HCT116 (cell line): Measurements from ENCODE around the gene CASP10. TPM values are rescaled to one million over a fixed set of nuclear protein-coding genes. Genes with fewer than 3 reads are reported as not detected.

Experiments
- ATAC-seq: fragments of 200-7000 bp; cut with Tn5 transposase; 2 replicates; pipeline ENCODE4 v1.9.1; 2020; ENCODE audit warnings: mild to moderate bottlenecking, moderate library complexity
- BruUV-seq: library from RNA; stranded (reverse); fragments of 400-500 nt; replicated peaks from 2 replicates; lab custom pipeline; 2021; lab: Mats Ljungman, UMichigan
- CTCF ChIA-PET: fragments of 300-600 bp; sonication (Branson Sonifier 250); formaldehyde crosslinking; loops from one replicate; lab custom pipeline; 2021; ENCODE audit warnings: antibody characterized with exemption; lab: Charles Lee
- POLR2A ChIA-PET: fragments of 300-600, 350-600 bp; sonication (Branson Sonifier 250); formaldehyde crosslinking; loops from one replicate; lab custom pipeline; 2021; ENCODE audit warnings: antibody characterized with exemption; lab: Charles Lee
- RAD21 ChIA-PET, 2 experiments: fragments of 300-600 bp; sonication (Branson Sonifier 250); formaldehyde crosslinking; loops; one replicate each; lab custom pipeline; 2023; ENCODE audit warnings: low total read pairs in 2 of 2; ENCODE audit not compliant: uncharacterized antibody in 2 of 2, unreplicated experiment in 2 of 2, low non-redundant PET in 1 of 2; lab: Charles Lee
- DNase-seq: peaks from one replicate; pipeline ENCODE4 v3.0.0-alpha.2; 2010; ENCODE audit warnings: low read depth, low spot score
- H2AFZ ChIP-seq: fragments of 200-600 bp; shearing (Covaris generic), sonication (generic); 2 replicates; pipeline ENCODE4 v1.6.1; 2017; ENCODE audit warnings: low read depth, mixed run types, mixed read lengths, antibody characterized with exemption, low read length; ENCODE audit not compliant: poor library complexity, severe bottlenecking
- H3K27ac ChIP-seq: 2 replicates; pipeline ENCODE4 v1.5.1; 2012; ENCODE audit warnings: low read depth, low read length
- H3K27me3 ChIP-seq: fragments of 200-600 bp; sonication (generic); 2 replicates; pipeline ENCODE4 v1.6.1; 2016; ENCODE audit warnings: mixed run types, low read length, mixed read lengths; ENCODE audit not compliant: insufficient read depth
- H3K36me3 ChIP-seq, 2 experiments: fragments of 200-500 bp in 1 of 2; fragments of 200-600 bp in 1 of 2; sonication (Bioruptor generic) in 1 of 2; sonication (generic) in 1 of 2; 2 replicates each; pipeline versions ENCODE4 v1.5.1 to v1.6.1; 2014 to 2016; ENCODE audit warnings: low read length in 2 of 2, inconsistent platforms in 1 of 2, mixed read lengths in 1 of 2, mixed run types in 1 of 2; ENCODE audit not compliant: insufficient read depth in 2 of 2, control insufficient read depth in 1 of 2
- H3K4me1 ChIP-seq, 2 experiments: fragments of 200-600 bp in 1 of 2; sonication (generic) in 1 of 2; 2 replicates each; pipeline versions ENCODE4 v1.5.1 to v1.6.1; 2012 to 2017; ENCODE audit warnings: low read length in 2 of 2, inconsistent platforms in 1 of 2, mild to moderate bottlenecking in 1 of 2, mixed read lengths in 1 of 2, mixed run types in 1 of 2, moderate library complexity in 1 of 2; ENCODE audit not compliant: insufficient read depth in 2 of 2, control insufficient read depth in 1 of 2
- H3K4me2 ChIP-seq: fragments of 200-600 bp; sonication (generic); 2 replicates; pipeline ENCODE4 v1.6.1; 2017; ENCODE audit warnings: mixed run types, low read length, mixed read lengths
- H3K4me3 ChIP-seq, 2 experiments: fragments of 200-600 bp in 1 of 2; sonication (generic) in 1 of 2; replicated peaks in 1 of 2; 2 replicates each; pipeline ENCODE4 v1.5.1; 2011 to 2016; ENCODE audit warnings: low read length in 2 of 2, control low read depth in 1 of 2, low read depth in 1 of 2, mild to moderate bottlenecking in 1 of 2, mixed read lengths in 1 of 2, mixed run types in 1 of 2
- H3K79me2 ChIP-seq: fragments of 200-600 bp; sonication (generic); 2 replicates; pipeline ENCODE4 v1.6.1; 2017; ENCODE audit warnings: mild to moderate bottlenecking, mixed run types, low read length, moderate library complexity, mixed read lengths; ENCODE audit not compliant: insufficient read depth
- H3K9ac ChIP-seq: fragments of 200-600 bp; sonication (generic); 2 replicates; pipeline ENCODE4 v1.6.1; 2016; ENCODE audit warnings: low read length, mixed read lengths
- H3K9me2 ChIP-seq: fragments of 200-600 bp; sonication (generic), shearing (Covaris generic); 2 replicates; pipeline ENCODE4 v1.6.1; 2017; ENCODE audit warnings: mixed run types, mild to moderate bottlenecking, moderate library complexity; ENCODE audit not compliant: insufficient read depth
- H3K9me3 ChIP-seq, 2 experiments: fragments of 200-500 bp in 1 of 2; fragments of 200-600 bp in 1 of 2; sonication (Bioruptor generic) in 1 of 2; sonication (generic) in 1 of 2; 2 replicates each; pipeline ENCODE4 v1.6.1; 2014 to 2017; ENCODE audit warnings: low read length in 2 of 2, mixed read lengths in 2 of 2, inconsistent platforms in 1 of 2, low read depth in 1 of 2, mild to moderate bottlenecking in 1 of 2, mixed run types in 1 of 2, moderate library complexity in 1 of 2; ENCODE audit not compliant: control insufficient read depth in 1 of 2, insufficient read depth in 1 of 2
- H4K20me1 ChIP-seq: fragments of 200-600 bp; sonication (generic), shearing (Covaris generic); 2 replicates; pipeline ENCODE4 v1.6.1; 2017; ENCODE audit warnings: mixed run types, mild to moderate bottlenecking, moderate library complexity; ENCODE audit not compliant: insufficient read depth
- ATF3 ChIP-seq: IDR thresholded peaks from 2 replicates; pipeline ENCODE4 v1.6.1; 2012
- CBX3 ChIP-seq: IDR thresholded peaks from 2 replicates; pipeline ENCODE4 v1.6.1; 2012; ENCODE audit warnings: low read depth
- CEBPB ChIP-seq: IDR thresholded peaks from 2 replicates; pipeline ENCODE4 v1.6.1; 2012; ENCODE audit warnings: low read depth
- CTCF ChIP-seq, 3 experiments: fragments of 200-600 bp in 1 of 3; sonication (generic) in 1 of 3; IDR thresholded peaks in 2 of 3; conservative IDR thresholded peaks in 1 of 3; 2 replicates each; pipeline ENCODE4 v1.5.1; 2012 to 2017; ENCODE audit warnings: low read depth in 2 of 3, low read length in 2 of 3, antibody characterized with exemption in 1 of 3, borderline replicate concordance in 1 of 3, control low read depth in 1 of 3, mild to moderate bottlenecking in 1 of 3, mixed read lengths in 1 of 3, mixed run types in 1 of 3, moderate library complexity in 1 of 3; ENCODE audit not compliant: insufficient read depth in 1 of 3
- ELF1 ChIP-seq: IDR thresholded peaks from 2 replicates; pipeline ENCODE4 v1.6.1; 2012; ENCODE audit warnings: low read depth, borderline replicate concordance
- EZH2 ChIP-seq: fragments of 200-600 bp; sonication (generic); IDR thresholded peaks from 2 replicates; pipeline ENCODE4 v1.6.1; 2017; ENCODE audit warnings: antibody characterized with exemption, mixed run types
- EZH2phosphoT487 ChIP-seq: fragments of 200-600 bp; IDR thresholded peaks from 2 replicates; pipeline ENCODE4 v1.6.1; 2018; ENCODE audit warnings: antibody characterized with exemption, borderline replicate concordance
- FOSL1 ChIP-seq: IDR thresholded peaks from 2 replicates; pipeline ENCODE4 v1.6.1; 2012; ENCODE audit warnings: low read depth
- JUND ChIP-seq: IDR thresholded peaks from 2 replicates; pipeline ENCODE4 v1.6.1; 2012
- MAX ChIP-seq: IDR thresholded peaks from 2 replicates; pipeline ENCODE4 v1.6.1; 2012
- POLR2A ChIP-seq: IDR thresholded peaks from 2 replicates; pipeline ENCODE4 v1.7.0; 2011; ENCODE audit warnings: borderline replicate concordance; ENCODE audit not compliant: insufficient read depth, insufficient read length; ENCODE audit errors: extremely low read depth
- POLR2AphosphoS5 ChIP-seq: IDR thresholded peaks from 2 replicates; pipeline ENCODE4 v1.6.1; 2011; ENCODE audit warnings: mild to moderate bottlenecking, low read depth, low read length, moderate library complexity
- RAD21 ChIP-seq: IDR thresholded peaks from 2 replicates; pipeline ENCODE4 v1.6.1; 2012; ENCODE audit warnings: low read depth, mild to moderate bottlenecking
- SRF ChIP-seq: IDR thresholded peaks from 2 replicates; pipeline ENCODE4 v1.6.1; 2012; ENCODE audit warnings: low read depth
- TCF7L2 ChIP-seq: IDR thresholded peaks from 2 replicates; pipeline ENCODE4 v1.7.0; 2011; ENCODE audit warnings: borderline replicate concordance, inconsistent platforms; ENCODE audit not compliant: insufficient read depth, insufficient read length; ENCODE audit errors: extremely low read depth
- YY1 ChIP-seq: IDR thresholded peaks from 2 replicates; pipeline ENCODE4 v1.6.1; 2011; ENCODE audit warnings: low read length, low read depth, moderate library complexity, mild to moderate bottlenecking; ENCODE audit not compliant: insufficient replicate concordance; ENCODE audit errors: extremely low read depth
- ZFX ChIP-seq: fragments of 450-650 bp; IDR thresholded peaks from 2 replicates; pipeline ENCODE4 v1.6.1; 2017
- ZNF274 ChIP-seq: fragments of 200-500 bp; sonication (Bioruptor generic); IDR thresholded peaks from 2 replicates; pipeline ENCODE4 v1.6.1; 2014; ENCODE audit warnings: mild to moderate bottlenecking, low read depth, low read length, inconsistent platforms
- intact Hi-C: fragments of 100-400 bp; cut with micrococcal nuclease; formaldehyde crosslinking; loops from 2 replicates; pipeline ENCODE4 v1.10.0; 2022
- total RNA-seq: library from RNA; stranded (reverse); gene quantifications from one replicate; pipeline ENCODE4 v1.2.1, GENCODE V29; 2021; ENCODE audit not compliant: unreplicated experiment
- TF ChIP-seq, protein P1 (sequence below): IDR thresholded peaks from 2 replicates; pipeline ENCODE4 v1.6.1; 2012; ENCODE audit warnings: low read depth

CASP10 gene
- total RNA-seq, 1 experiment from 2014 or later = 2.6 TPM

DNA sequence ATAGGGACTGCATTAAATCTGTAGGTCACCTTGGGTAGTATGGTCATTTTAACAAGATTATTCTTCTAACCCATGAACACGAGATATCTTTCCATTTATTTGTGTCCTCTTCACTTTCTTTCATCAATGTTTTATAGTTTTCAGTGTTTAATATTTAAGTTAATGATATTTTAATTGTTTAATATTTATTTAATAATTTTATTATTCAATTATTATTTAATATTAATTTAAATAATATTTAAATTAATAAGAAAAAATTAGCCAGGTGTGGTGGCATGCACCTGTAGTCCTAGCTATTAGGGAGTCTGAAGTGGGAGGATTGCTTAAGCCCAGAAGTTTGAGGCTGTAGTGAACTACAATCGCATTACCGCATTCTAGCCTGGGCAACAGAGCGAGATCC, 33.0 kb downstream of the CASP10 start:
- Histone ChIP-seq H3K9me3 (no peaks in the 10 kb centered on the region), H4K20me1 (no peaks in the 10 kb centered on the region), H3K36me3 (no peaks in the 10 kb centered on the region), H3K4me3 (no peak overlapping the region), H3K9me2 (no peaks in the 10 kb centered on the region), H3K4me1 (peaks cover 6 to 17% of the 10 kb centered on the region in 2 experiments; a peak in 3 of 4 replicates), H2AFZ (no peak overlapping the region), H3K79me2 (no peaks in the 10 kb centered on the region), H3K27ac (no peak overlapping the region), H3K4me2 (no peak overlapping the region), H3K9ac (no peak overlapping the region), H3K27me3 (no peaks in the 10 kb centered on the region)
- intact Hi-C loops = no loop called here
- TF ChIP-seq MAX (no peak), ZFX (no peak), YY1 (no peak), TCF7L2 (no peak), EZH2phosphoT487 (no peak), ELF1 (no peak), FOSL1 (no peak), EZH2 (no peak), ATF3 (no peak), JUND (no peak), POLR2A (no peak), SRF (no peak), CBX3 (no peak), RAD21 (no peak), ZNF274 (no peak), CEBPB (no peak), CTCF (IDR thresholded peaks at IDR 0.05 in 2 of 3, conservative IDR thresholded peaks at IDR 0.05 in 1 of 3; ENCODE audit: borderline replicate concordance in 1 of 3, insufficient read depth in 1 of 3, low read depth in 2 of 3, low read length in 2 of 3) (no peak), POLR2AphosphoS5 (no peak)
- TF ChIP-seq, protein P1, sequence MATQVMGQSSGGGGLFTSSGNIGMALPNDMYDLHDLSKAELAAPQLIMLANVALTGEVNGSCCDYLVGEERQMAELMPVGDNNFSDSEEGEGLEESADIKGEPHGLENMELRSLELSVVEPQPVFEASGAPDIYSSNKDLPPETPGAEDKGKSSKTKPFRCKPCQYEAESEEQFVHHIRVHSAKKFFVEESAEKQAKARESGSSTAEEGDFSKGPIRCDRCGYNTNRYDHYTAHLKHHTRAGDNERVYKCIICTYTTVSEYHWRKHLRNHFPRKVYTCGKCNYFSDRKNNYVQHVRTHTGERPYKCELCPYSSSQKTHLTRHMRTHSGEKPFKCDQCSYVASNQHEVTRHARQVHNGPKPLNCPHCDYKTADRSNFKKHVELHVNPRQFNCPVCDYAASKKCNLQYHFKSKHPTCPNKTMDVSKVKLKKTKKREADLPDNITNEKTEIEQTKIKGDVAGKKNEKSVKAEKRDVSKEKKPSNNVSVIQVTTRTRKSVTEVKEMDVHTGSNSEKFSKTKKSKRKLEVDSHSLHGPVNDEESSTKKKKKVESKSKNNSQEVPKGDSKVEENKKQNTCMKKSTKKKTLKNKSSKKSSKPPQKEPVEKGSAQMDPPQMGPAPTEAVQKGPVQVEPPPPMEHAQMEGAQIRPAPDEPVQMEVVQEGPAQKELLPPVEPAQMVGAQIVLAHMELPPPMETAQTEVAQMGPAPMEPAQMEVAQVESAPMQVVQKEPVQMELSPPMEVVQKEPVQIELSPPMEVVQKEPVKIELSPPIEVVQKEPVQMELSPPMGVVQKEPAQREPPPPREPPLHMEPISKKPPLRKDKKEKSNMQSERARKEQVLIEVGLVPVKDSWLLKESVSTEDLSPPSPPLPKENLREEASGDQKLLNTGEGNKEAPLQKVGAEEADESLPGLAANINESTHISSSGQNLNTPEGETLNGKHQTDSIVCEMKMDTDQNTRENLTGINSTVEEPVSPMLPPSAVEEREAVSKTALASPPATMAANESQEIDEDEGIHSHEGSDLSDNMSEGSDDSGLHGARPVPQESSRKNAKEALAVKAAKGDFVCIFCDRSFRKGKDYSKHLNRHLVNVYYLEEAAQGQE = no peak
- no TSS peak for BruUV-seq
- CTCF ChIA-PET = no interaction called here
- RAD21 ChIA-PET = no interaction called here
- no peak for DNase-seq
- no peak for ATAC-seq
- POLR2A ChIA-PET = no interaction called here
